Measurements from ENCODE around the gene KCTD2.

The KCTD2 gene

GRCh38 chr17:75091855-75092327, 44.9 kb downstream of the KCTD2 start:
- H3K4me3 ChIP-seq (ENCODE audit: control insufficient read depth, low read depth, low read length): no peak overlapping the region
- no peak for DNase-seq (ENCODE audit: low read depth)
- TF ChIP-seq, protein P1, sequence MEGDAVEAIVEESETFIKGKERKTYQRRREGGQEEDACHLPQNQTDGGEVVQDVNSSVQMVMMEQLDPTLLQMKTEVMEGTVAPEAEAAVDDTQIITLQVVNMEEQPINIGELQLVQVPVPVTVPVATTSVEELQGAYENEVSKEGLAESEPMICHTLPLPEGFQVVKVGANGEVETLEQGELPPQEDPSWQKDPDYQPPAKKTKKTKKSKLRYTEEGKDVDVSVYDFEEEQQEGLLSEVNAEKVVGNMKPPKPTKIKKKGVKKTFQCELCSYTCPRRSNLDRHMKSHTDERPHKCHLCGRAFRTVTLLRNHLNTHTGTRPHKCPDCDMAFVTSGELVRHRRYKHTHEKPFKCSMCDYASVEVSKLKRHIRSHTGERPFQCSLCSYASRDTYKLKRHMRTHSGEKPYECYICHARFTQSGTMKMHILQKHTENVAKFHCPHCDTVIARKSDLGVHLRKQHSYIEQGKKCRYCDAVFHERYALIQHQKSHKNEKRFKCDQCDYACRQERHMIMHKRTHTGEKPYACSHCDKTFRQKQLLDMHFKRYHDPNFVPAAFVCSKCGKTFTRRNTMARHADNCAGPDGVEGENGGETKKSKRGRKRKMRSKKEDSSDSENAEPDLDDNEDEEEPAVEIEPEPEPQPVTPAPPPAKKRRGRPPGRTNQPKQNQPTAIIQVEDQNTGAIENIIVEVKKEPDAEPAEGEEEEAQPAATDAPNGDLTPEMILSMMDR (conservative IDR thresholded peaks at IDR 0.05; ENCODE audit: control insufficient read depth, insufficient read depth, low read depth, low read length): no peak

GRCh38 chr17:75093548-75094158, 46.6 kb downstream of the KCTD2 start:
- no peak overlapping the region for H3K4me3 ChIP-seq (ENCODE audit: control insufficient read depth, low read depth, low read length)
- no peak for DNase-seq (ENCODE audit: low read depth)
- TF ChIP-seq, protein P1 (conservative IDR thresholded peaks at IDR 0.05; ENCODE audit: control insufficient read depth, insufficient read depth, low read depth, low read length): no peak

DNA sequence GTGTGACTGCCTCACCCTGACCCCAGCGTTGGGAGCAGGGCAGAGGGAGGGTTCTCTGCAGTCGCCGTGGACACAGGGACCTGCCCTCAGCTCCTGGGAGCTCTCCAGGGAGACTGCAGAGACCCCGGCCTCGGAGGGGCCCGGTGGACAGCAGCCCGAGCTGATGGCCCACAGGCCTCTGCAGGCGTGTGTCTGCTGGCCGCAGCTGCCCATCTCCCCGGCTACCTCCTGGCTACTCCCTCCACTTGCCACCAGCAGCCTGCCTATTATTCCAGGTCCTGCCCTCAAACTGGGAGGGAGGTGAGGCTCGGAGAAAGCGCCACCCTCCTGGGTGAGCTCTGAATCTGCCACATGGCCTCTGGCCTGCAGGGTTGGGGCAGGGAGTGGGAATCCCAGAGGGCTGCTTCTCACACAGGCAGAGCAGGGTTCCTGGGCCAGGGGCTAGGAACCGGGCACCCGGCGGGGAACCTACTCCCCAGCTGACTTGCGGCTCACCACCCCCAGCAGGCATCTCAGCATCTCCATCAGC, 47.9 kb downstream of the KCTD2 start:
- H3K4me3 ChIP-seq (ENCODE audit: control insufficient read depth, low read depth, low read length): no peak overlapping the region
- TF ChIP-seq, protein P1 (conservative IDR thresholded peaks at IDR 0.05; ENCODE audit: control insufficient read depth, insufficient read depth, low read depth, low read length): no peak
- no peak for DNase-seq (ENCODE audit: low read depth)

- H3K4me3 ChIP-seq (ENCODE audit: control insufficient read depth, low read depth, low read length): no peak overlapping the region
- TF ChIP-seq, protein P1 (conservative IDR thresholded peaks at IDR 0.05; ENCODE audit: control insufficient read depth, insufficient read depth, low read depth, low read length): no peak
- peak; percentile 69 for DNase-seq (ENCODE audit: low read depth)
These were observed 49.1 kb downstream of the KCTD2 start for GRCh38 chr17:75096082-75096625.

- H3K4me3 ChIP-seq (ENCODE audit: control insufficient read depth, low read depth, low read length): no peak overlapping the region
- DNase-seq (ENCODE audit: low read depth): no peak
- TF ChIP-seq, protein P1 (conservative IDR thresholded peaks at IDR 0.05; ENCODE audit: control insufficient read depth, insufficient read depth, low read depth, low read length): no peak
These were observed 50.8 kb downstream of the KCTD2 start for GRCh38 chr17:75097865-75098264.

DNA sequence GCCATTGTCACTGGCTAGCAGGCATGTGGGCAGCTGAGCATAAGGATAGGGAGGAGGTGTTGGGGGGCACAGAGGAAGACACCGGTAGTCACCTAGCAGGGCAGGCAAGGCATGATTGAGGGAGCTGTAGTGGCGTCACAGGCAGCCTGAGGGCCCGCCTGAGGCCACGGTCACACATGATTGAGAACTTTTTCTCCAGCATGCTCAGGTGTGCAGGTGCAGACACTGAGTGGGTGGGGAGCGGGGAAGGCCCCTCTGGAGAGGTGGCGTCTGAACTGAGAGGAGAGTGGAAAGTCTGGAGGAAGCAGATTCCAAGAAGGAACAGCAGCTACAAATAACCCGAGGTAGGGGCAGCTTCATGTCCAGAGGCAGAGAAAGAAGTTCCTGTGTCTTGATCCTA, 51.8 kb downstream of the KCTD2 start:
- DNase-seq (ENCODE audit: low read depth): no peak
- TF ChIP-seq, protein P1 (conservative IDR thresholded peaks at IDR 0.05; ENCODE audit: control insufficient read depth, insufficient read depth, low read depth, low read length): no peak
- no peak overlapping the region for H3K4me3 ChIP-seq (ENCODE audit: control insufficient read depth, low read depth, low read length)
